Measurements from ENCODE around the gene ZCCHC2.

- TF ChIP-seq CTCF (IDR thresholded peaks at IDR 0.05), result no peak
- no peak for TF ChIP-seq POLR2A (IDR thresholded peaks at IDR 0.05; ENCODE audit: low read length)
- no peak for TF ChIP-seq RAD21 (conservative IDR thresholded peaks at IDR 0.05 in 1 of 2, IDR thresholded peaks at IDR 0.05 in 1 of 2)
- no peak for TF ChIP-seq JUN (IDR thresholded peaks at IDR 0.05)
- no peak for TF ChIP-seq CHD2 (IDR thresholded peaks at IDR 0.05; ENCODE audit: low read length, partially characterized antibody)
- no peak for TF ChIP-seq EHMT2 (IDR thresholded peaks at IDR 0.05; ENCODE audit: low read depth)
- TF ChIP-seq, protein P1, sequence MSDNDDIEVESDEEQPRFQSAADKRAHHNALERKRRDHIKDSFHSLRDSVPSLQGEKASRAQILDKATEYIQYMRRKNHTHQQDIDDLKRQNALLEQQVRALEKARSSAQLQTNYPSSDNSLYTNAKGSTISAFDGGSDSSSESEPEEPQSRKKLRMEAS (IDR thresholded peaks at IDR 0.05), result no peak
- TF ChIP-seq NFE2L2 (conservative IDR thresholded peaks at IDR 0.05; ENCODE audit: low read length), result no peak
- no peak for TF ChIP-seq HMGXB4 (CRISPR knock-in tag; IDR thresholded peaks at IDR 0.05; ENCODE audit: borderline replicate concordance)
- TF ChIP-seq PBX3 (IDR thresholded peaks at IDR 0.05), result no peak
- TF ChIP-seq CEBPB (IDR thresholded peaks at IDR 0.05), result no peak
Observed at GRCh38 chr18:62537042-62537894, 14.4 kb downstream of the ZCCHC2 start.
